Endometrial microvascular endothelial cells (primary cell): Measurements from ENCODE around the gene CYP3A4. TPM values are rescaled to one million over a fixed set of nuclear protein-coding genes. Genes with fewer than 3 reads are reported as not detected.
"Not testable (repeated sequence)": the region's sequence is repeated elsewhere in the genome, so short reads cannot be mapped to it uniquely, and the experiment has no call there.

ENCODE experiments used
- in situ Hi-C: cut with HindIII; loops from 2 replicates; pipeline ENCODE4 v1.10.0; 2017; ENCODE audit warnings: low sequenced_read_pairs, low pct_unique_long_range_greater_than_20kb; ENCODE audit errors: inconsistent ontology term
- total RNA-seq: library from RNA; depleted of rRNA; stranded (reverse); fragments of >200 nt; gene quantifications from one replicate; pipeline ENCODE4 v1.2.3, GENCODE V29; 2015; ENCODE audit errors: inconsistent ontology term

Gene CYP3A4
- total RNA-seq, 1 donor from 2014 or later: not detected

DNA sequence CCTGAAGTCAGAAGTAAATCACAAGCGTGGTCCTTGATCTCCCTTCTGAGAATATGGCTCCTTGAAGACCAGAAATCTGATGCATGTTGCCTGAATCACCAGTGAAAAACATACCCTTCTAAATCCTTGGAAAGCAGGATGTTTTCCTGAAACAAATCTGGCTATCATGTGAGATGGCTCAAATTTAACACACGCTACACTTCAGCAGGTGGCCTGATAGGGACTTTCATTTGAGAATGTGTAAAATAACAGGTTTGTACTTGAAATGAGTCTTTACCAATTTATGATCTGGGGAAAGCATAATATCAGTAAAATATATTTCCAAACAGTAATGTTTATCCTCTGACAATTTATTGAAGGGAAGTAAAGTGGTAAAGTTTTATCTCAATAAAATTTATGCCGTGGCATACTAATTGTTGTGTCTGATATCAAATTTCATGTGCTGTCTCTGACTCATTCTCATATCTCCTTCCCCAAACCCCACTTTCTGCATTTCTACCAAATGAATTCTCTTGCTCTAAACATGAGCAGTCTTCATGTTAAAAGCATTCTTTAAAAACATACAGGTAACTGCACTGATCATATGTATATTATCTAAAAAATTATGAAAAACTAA, 17.4 kb downstream of the CYP3A4 start:
- in situ Hi-C loops: no loop called here

DNA sequence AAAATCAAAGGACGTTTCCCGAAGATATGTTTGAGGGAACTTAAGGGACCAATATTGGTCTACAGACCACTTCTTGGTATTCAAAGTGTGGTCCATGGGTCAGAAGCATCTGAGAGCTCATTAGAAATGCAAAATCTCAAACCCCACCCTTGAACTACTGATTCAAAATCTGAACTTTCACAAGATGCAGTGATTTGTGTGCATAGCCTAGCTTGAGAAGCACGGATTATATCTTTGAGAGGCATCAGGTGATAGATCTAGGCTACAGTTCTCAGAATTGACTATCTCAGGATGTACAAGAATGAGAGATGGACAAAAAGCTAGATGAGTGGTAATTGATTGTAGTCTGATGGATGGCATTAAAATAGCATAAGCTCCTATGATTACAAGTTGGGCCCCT, 19.5 kb downstream of the CYP3A4 start:
- in situ Hi-C loops: no loop called here

DNA sequence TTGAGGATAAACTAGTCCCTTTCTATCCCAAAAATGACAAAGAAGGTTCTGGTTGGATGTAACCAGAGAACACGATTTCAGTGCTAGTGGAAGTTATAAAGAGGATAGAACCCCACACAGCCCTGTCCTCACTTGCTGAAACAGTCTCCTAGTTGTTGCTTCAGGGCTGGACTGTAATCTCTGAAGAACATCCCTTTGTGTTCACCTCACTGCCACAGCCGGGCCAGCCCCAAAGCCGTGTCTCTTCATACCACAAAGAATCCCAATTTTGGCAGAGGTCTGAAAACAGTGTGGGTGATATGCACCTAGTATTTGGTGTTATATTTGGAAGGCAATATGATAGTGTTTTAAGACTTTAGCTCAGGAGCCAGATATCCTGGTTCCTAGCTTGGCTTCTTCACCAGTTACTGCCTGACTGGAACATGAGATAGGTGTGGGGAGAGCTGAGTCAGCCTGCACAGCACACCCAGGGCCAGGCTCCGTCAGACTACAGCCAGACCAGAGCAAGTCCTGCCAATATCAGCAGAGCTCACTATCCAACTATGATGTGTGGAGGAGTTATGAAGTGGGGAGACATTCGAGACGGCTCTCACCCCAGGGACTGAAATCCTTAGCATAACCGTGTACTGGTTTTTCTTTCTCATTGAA, 21.2 kb downstream of the CYP3A4 start:
- in situ Hi-C loops: no loop called here

DNA sequence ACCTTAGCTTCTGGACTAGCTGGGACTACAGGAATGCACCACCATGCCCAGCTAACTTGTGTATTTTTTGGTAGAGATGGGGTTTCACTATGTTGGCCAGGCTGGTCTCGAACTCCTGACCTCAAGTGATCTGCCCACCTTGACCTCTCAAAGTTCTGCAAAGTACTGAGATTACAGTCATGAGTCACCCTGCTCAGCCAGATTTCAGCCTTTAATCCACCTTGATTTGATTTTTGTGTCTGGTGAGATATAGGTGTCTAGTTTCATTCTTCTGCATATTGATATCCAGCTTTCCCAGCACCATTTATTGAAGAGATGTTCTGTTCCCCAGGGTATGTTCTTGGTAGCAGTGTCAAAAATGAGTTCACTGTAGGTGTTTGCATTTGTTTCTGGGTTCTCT, 28.9 kb downstream of the CYP3A4 start:
- in situ Hi-C loops: no loop called here

DNA sequence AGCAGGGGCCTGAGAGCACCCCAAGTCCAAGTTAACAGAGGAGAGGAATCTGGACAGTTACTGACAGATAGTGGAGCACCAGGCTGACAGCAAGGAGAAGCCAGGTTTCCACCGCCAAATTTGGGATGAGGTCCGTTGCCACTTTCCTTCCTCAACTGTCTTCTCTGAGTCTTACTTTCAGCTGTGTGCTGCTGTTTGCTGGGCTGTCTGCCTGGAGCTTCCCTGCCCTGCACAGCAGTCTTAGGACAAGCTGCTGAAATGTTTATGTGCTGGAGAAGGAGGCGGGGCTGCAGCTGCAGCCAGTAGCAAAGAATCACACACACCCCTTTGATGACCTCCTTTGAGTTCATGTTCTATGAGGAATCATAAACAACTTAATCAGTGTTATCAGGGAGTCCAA, 31.6 kb downstream of the CYP3A4 start:
- in situ Hi-C loops: no loop called here

DNA sequence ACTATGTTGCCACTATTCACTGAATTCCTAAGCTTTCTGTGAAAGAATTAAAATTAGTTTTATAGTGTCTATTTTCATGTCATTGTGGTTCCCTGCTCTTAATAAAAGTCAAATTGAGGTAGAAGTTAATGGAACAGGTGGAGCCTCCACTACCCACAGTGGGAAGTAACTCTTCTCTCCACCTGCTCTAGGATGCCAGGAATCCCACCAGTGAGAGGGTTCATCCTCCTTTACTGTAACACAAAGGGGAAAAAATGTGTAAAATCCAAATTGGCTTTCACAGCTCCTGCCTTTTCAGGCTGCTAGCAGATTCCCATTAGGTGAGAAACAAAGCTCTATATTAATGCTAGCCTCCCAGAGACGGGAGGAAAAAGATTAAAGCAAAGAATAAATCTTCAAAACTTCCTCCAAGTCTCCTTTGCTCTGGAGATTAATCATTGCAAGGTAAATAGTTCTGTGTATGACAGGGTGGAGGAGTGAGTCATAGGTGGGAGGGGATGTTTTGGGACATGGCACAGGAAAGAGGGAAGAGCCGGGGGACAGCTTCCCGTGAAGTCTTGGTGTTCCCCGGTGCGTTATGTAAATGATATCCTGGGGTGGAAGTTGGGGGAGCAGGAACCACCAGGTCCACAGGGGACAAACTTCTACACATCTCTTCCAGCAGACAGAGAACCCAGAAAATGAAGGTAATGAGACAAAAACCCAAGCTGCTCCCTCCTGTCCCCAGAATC, 32.5 kb downstream of the CYP3A4 start:
- in situ Hi-C loops: not testable (repeated sequence)

GRCh38 chr7:99748846-99749579, 35.0 kb downstream of the CYP3A4 start:
- in situ Hi-C loops: no loop called here

DNA sequence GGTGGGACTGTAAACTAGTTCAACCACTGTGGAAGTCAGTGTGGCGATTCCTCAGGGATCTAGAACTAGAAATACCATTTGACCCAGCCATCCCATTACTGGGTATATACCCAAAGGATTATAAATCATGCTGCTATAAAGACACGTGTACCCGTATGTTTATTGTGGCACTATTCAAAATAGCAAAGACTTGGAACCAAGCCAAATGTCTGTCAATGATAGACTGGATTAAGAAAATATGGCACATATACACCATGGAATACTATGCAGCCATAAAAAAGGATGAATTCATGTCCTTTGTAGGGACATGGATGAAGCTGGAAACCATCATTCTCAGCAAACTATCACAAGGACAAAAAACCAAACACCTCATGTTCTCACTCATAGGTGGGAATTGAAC, 37.1 kb downstream of the CYP3A4 start:
- in situ Hi-C loops: not testable (repeated sequence)

DNA sequence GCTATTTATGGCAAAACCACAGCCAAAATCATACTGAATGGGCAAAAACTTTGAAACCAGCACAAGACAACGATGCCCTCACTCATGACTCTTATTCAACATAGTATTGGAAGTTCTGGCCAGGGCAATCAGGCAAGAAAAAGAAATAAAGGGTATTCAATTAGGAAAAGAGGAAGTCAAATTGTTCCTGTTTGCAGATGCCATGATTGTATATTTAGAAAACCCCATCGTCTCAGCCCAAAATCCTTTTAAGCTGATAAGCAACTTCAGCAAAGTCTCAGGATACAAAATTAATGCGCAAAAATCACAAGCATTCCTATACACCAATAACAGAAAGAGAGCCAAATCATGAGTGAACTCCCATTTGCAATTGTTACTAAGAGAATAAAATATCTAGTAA, 38.6 kb downstream of the CYP3A4 start:
- in situ Hi-C loops: not testable (repeated sequence)

DNA sequence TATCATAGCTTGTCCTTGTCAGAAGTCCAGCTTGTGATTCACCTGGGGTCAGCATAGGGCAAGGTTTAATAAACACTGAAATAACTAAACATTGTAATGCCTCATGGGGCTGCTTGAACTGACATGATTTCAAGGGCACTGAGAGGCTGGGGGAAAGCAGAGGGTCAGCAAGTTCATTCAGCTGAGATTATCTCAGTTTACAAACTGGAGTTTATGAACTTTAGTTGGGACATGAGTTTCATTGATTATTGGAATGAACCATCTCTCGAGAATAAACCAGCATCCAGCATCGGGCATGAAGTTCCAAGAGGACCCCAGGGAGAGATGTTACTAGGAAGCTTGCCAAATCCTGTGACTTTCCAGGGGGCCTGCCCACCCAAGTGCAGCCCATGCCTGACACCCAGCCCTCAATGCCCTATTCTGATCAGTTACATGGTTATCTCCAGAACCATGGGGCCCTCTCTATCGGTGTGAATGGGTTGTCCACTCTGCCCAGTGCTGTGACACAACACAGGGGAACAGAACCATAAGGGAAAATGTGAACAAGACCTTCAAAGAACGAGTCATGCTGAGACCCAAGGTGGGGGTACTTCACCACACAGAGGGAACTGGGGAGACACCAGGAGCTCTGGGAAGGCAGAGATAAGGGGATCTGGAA, 41.1 kb downstream of the CYP3A4 start:
- in situ Hi-C loops: no loop called here

- in situ Hi-C loops: no loop called here
Observed at GRCh38 chr7:99741441-99741795, 42.6 kb downstream of the CYP3A4 start.

DNA sequence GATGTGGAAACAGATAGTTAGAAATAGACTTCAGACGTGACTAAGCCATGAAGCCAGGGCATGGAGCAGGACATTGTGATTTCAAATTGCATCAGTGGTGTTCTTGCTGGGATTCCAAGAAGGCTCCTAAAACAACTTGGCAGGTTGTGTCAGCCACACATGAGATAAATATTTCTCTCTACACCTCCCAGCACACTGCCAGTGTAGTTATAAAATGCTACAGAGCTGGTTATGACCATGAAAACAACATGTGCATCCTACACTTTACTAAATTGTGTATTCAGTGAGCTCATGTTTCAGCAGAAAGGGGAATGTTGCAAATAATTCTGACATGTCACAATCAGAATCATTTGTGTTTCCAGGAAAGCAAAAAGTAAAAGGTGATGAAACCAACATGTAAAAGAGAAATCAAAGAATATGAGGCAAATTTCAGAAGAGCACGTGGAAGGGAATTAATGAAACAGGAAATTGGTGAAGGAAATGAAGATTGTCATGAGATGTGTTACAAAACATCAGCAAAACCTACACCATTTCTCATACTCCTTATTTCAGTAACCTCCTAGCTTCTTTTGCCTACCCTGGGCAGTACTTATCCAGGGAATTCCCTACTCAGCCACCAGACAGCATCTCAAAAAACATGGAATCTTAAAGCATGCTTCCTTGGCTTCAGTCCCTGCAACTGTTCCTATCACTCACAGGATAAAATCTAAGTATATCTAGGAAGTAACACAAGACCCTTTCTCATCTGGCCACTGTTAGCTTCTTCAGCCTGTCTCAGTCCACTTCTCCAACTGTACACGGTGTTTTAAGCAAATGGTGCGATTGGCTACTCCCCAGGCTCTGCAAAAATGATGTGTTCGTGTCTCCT, 43.2 kb downstream of the CYP3A4 start:
- in situ Hi-C loops: no loop called here

- in situ Hi-C loops: no loop called here
Observed at GRCh38 chr7:99739699-99740572, 44.0 kb downstream of the CYP3A4 start.

- in situ Hi-C loops: no loop called here
Observed at GRCh38 chr7:99737726-99738125, 46.3 kb downstream of the CYP3A4 start.

- in situ Hi-C loops: not testable (repeated sequence)
Observed at GRCh38 chr7:99736667-99737066, 47.3 kb downstream of the CYP3A4 start.

DNA sequence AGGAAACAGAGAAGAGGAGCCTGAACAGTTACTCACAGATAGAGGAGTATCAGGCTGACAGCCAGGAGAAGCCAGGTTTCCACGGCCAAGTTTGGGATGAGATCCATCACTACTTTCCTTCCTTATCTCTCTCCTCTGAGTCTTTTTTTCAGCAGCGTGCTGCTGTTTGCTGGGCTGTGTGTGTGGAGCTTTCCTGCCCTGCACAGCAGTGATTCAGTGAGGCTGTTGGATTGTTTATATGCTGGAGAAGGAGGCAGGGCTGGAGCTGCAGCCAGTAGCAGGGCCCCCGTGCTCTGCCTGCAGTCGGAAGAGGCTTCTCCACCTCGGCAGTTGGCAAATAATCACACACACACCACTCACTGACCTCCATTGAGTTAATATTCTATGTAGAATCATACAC, 49.0 kb downstream of the CYP3A4 start, which contains the start of gene CYP3A7:
Gene CYP3A7 (minus strand): TSS at position 210 of the 400 bp plus-strand sequence. CDS start 103 bp downstream, at position 107.
- in situ Hi-C loops: no loop called here

DNA sequence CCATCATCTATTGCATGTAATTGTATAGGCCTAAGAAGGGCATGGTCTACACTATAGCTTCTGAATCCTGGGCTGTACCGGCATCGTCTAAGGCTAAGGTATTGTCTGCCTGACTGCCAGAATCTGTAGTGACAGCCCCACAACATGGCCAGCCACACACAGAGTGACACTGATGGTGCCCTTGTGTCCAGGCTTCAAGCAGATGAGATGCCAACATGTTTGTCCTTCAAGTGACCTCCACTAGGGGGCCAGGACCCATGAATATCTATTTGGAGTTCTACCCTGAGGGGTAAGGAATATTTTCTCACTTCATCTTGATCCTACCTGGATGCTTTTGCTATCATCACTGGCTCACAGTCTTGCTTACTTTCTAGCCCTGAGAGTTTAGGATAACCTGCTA, 50.5 kb downstream of the CYP3A4 start:
- in situ Hi-C loops: no loop called here
